Breast epithelium (tissue), 3 donors: ENCODE results near the gene NKX3-2.

Experiments
- CTCF ChIP-seq, 3 donors: fragments of 450-650 bp; IDR thresholded peaks; one replicate each; pipeline ENCODE4 v1.5.1; 2016 to 2017; ENCODE audit warnings: antibody characterized with exemption in 3 of 3, mild to moderate bottlenecking in 3 of 3, moderate library complexity in 3 of 3
- POLR2AphosphoS5 ChIP-seq, 3 donors: sonication (generic); formaldehyde crosslinking; IDR thresholded peaks; one replicate each; pipeline ENCODE4 v1.6.1; 2017; ENCODE audit warnings: antibody characterized with exemption in 3 of 3

- TF ChIP-seq CTCF (IDR thresholded peaks at IDR 0.05) (no peak), POLR2AphosphoS5 (IDR thresholded peaks at IDR 0.05) (no peak)
Measured at GRCh38 chr4:13544606-13545393, 492 bp upstream of the NKX3-2 start.
